ENCODE results near the gene RABL6.
"Not testable (repeated sequence)": the region's sequence is repeated elsewhere in the genome, so short reads cannot be mapped to it uniquely, and the experiment has no call there.

The RABL6 gene

GRCh38 chr9:136775191-136775590 is 32.6 kb upstream of the RABL6 start:
- no peak for DNase-seq

DNA sequence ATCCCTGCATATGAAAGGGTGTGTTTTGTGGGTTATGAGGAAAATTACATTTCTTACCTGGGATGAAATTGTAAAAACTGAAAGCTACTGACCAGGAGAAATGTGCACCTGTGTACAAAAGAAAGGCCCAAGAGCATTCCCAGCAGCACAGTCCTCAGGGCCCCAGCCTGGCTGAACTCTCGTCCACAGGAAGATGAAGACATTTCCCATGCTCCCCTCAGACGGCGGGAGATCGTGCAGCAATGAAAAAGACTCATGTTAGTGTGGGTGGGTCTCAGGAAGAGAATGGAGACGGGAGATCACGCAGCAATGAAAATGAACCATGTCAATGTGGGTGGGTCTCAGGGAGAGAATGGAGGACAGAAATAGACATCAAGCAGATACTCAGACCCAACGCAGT is 30.8 kb upstream of the RABL6 start:
- no peak for DNase-seq

GRCh38 chr9:136777359-136777758 is 30.4 kb upstream of the RABL6 start:
- DNase-seq = no peak

- no peak for DNase-seq
These were observed 27.9 kb upstream of the RABL6 start for GRCh38 chr9:136779808-136780207.

DNA sequence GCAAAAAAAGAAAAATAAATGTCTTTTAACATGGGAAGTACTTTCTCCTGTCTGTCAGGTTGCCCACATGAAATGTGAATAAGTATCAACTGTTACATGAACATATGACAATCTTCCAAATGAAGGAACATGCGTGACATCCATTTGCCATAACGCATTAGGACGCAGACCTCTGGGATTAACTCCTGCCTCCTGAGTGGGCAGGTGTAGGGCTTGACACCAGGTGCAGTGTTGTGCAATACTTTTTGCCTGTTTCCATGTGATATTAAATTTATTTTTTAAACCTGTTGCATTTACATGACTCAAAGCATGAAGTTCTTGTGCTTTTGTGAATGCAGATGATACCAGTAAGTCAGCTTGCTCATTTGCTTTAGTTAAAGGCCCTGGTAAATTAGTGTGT is 25.3 kb upstream of the RABL6 start:
- DNase-seq = no peak

DNA sequence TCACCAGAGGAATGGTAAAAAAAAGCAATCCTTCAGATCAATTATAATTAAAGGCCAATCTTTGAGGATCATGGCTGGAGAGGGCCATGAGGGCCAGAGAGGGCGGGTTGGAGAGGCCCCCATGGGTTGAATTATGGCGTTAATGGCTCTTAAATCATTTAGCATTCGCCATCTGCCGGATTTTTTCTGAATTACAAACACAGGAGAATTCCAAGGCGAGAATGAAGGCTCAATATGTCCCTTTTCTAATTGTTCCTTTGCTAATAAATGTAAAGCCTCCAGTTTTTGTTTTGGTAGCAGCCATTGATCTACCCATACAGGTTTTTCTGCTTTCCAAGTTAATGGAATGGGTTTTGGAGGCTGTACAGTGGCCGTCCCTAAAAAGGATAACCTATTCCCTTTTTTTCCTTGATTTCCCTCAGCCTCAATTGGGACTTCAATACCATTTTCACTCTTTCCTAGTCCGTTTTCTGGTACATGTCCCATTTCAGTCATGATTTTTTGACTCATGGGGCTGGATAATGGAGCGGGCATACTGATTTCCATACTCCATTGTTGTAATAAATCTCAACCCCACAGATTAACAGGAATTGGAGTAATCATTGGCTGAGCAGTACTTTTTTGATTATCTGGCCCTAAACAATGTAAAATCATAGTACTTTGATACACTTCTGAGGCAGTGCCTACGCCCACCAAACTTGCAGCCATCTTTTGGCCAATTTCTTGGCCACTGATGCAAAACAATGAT is 23.3 kb upstream of the RABL6 start:
- no peak for DNase-seq

- no peak for DNase-seq
These were observed 22.8 kb upstream of the RABL6 start for GRCh38 chr9:136784997-136785361.

DNA sequence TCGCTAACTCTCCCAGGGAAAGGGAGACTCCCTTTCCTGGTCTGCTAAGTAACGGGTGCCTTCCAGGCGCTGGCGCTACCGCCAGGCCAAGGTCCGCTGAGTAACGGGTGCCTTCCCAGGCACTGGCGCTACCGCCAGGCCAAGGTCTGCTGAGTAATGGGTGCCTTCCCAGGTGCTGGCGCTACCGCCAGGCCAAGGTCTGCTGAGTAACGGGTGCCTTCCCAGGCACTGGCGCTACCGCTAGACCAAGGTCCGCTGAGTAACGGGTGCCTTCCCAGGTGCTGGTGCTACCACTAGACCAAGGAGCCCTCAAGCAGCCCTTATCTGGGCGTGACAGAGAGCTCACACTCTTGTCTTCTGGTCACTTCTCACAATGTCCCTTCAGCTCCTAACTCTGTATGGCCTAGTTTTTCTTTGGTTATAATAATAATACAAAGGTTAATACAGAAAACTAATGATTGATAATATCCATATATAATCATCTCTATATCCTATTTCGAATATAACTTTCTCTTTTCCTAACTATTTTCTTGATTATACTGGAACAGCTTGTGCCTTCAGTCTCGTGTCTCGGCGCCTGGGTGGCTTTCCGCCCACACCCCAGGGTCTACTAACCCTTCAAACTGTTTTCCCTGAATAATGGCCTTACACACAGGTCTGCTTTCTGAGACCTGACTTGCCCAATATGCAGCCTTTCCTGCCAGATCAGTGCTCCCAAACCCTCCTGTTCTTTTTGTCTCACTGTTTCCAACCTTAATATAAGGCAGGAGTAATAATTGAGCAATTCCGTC is 22.0 kb upstream of the RABL6 start:
- DNase-seq = not testable (repeated sequence)

DNA sequence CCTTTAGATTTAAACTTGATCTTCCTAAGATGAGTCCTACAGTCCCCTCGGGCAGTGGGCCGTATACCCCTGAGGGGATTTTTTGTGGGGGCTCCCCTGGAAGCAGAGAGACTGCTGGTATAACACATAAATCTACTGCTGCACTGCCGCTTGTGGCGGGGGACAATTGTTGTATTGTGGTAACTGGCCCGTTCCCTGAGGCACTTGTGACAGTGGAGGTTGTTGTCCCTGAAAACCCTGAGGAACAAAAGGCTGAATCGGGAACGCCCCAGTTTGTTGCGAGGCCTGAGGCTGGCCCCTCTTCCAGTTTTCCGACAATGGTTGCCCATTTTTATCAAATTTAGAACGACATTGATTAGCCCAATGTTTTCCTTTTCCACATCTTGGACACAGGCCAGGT is 21.3 kb upstream of the RABL6 start:
- DNase-seq = no peak

GRCh38 chr9:136786983-136787382 is 20.8 kb upstream of the RABL6 start:
- not testable (repeated sequence) for DNase-seq

DNA sequence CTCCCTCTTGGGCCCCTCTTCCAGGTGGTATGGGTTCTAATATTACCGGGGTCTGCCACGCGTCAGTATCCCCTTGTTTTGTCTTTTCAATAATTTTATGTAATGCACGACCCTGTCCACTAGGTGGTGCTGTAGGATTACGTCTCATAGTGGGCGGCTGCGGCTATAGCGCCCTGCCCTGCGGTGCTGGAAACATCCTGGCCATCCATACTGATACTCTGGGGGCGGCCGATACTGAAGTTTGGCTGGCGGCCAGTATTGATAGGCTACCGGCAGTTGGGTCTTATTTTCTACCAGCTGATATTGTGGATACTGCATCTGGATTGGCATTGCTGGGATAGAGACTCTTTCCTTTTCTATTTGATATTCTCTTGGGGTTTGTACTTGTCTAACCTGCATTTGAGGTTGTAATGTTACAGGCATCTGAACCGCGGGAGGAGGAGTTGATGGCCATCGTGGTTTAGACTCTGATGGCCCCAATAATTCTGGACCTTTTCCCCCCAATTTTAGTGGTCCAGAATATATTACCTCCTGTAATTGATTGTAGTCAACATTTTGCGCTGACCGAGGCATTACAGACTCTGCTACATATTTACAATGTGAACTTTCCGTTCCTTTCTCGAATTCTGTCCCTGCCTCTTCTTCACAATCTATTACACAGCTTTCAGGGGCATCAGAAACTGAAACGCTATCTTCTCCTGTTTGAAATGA is 19.9 kb upstream of the RABL6 start:
- DNase-seq = peak; percentile 67

DNA sequence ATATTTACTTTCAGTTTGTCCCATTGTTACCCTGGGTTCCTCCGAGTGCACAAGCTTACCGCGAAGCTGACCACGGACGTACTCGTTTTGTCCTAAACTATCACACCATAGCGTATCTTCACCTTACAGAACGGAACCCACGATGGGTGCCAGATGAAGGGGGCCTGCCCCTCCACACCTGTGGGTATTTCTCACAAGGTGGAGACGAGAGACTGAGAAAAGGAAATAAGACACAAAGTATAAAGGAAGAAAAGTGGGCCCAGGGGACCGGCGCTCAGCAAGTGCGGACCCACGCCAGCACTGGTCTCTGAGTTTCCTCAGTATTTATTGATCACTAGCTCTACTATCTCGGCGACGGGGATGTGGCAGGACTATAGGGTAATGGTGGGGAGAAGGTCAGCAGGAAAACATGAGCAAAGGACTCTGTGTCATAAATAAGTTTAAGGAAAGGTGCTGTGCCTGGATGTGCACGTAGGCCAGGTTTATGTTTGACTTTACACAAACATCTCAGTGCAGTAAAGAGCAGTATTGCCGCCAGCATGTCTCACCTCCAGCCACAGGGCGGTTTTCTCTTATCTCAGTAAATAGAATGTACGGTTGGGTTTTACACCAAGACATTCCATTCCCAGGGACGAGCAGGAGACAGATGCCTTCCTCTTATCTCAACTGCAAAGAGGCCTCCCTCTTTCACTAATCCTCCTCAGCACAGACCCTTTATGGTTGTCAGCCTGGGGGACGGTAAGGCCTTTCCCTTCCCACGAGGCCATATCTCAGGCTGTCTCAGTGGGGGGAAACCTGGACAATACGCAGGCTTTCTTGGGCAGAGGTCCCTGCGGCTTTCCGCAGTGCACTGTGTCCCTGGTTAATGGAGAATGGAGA is 18.9 kb upstream of the RABL6 start:
- DNase-seq = not testable (repeated sequence)

GRCh38 chr9:136789523-136789937 is 18.2 kb upstream of the RABL6 start:
- DNase-seq = no peak

- peak; percentile 99 for DNase-seq
These were observed 16.9 kb upstream of the RABL6 start, which contains the start of gene TMEM141 for GRCh38 chr9:136790640-136791515. Gene TMEM141 (plus strand): TSS chr9:136791344. CDS start chr9:136791371, 27 bp downstream.

GRCh38 chr9:136791516-136792276 is 16.1 kb upstream of the RABL6 start:
- DNase-seq = peak; percentile 73

- no peak for DNase-seq
These were observed 15.2 kb upstream of the RABL6 start for GRCh38 chr9:136792321-136793085.

DNA sequence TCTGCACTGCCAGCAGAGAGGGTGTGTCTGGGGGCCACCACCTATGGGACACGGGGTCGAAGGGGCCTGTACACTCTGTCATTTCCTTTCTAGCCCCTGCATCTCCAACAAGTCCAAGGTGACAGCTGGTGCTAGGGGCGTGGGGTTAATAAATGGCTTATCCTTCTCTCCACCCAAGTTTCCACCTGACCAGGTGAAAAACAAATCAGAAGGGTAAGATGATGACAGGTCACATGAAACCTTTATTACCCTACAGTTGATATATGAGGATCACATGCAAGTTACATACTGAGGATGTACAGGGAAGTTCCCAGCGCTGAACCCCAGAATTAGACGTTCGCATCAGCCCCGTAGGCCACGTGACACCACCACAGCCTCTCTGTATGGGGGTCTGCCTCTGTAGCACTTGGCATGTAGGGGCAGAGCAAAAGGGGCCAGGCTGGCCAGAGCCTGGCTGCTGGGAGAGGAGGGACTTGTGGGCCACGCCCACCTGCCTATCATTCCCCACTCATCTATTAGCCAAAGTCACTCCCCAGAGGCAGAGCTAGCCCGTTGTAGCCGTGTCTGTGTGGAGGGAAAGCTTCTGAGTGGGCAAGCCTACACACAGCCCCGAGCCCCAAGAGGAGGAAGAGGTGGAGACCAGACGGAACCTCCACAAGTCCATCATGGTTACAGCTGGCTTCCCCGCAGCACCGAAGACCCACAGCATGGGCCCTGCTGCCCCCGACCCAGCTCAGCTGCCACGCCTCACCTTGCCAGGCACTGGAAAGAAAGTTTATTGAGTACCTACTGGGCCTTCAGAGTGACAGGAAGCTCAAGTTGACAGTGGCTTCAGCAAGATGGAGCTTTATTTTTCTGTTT is 14.4 kb upstream of the RABL6 start:
- DNase-seq = no peak

DNA sequence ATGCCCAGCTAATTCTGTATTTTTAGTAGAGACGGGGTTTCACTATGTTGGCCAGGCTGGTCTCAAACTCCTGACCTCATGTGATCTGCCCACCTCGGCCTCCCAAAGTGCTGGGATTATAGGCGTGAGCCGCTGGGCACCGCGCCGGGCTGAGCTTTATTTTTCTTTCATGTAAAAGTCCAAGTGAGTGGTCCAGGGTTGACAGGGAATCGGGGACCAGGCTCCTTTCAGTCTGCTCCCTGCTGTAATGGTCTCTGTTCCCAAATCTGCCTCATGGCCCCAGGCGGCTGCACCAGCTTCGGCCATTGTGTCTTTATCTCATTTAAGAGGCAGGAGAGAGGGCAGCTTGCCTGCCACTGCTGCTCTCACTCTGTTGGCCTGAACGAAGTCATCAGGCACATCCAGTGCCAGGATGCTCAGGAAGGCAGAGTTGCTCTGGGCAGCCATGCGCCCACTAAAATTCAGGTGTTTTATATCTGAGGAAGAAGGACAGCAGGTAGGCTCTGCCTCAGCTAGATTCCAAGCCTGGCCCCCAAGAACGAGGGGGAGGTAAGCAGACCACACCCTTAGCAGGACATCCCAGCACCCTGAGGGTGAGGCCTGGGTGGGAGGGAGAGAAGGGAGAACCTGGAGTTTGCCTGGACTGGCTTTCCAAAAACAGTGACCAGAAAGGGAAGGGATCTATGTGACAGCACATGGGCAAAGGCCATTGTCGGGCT is 13.3 kb upstream of the RABL6 start:
- no peak for DNase-seq

All from central memory CD4-positive, alpha-beta T cell (primary cell).